Lower leg skin (tissue), 4 donors: ENCODE measurements around the gene TMTC1. TPM values are rescaled to one million over a fixed set of nuclear protein-coding genes. Genes with fewer than 3 reads are reported as not detected.

Source experiments
- DNase-seq, 2 donors: peaks; one replicate each; pipeline ENCODE4 v3.0.0-alpha.2; 2019; ENCODE audit warnings: low spot score in 2 of 2
- H3K4me3 ChIP-seq: fragments of 200-600 bp; sonication (generic); 2 replicates; pipeline ENCODE4 v1.5.1; 2017; ENCODE audit warnings: mild to moderate bottlenecking, low read depth; ENCODE audit not compliant: poor library complexity, severe bottlenecking
- POLR2A ChIP-seq, 2 donors: fragments of 450-650 bp; IDR thresholded peaks; one replicate each; pipeline ENCODE4 v1.6.1; 2016 to 2017; ENCODE audit warnings: antibody characterized with exemption in 2 of 2, mild to moderate bottlenecking in 1 of 2, moderate library complexity in 1 of 2
- WGBS, 2 donors: methylation state at CpG; one replicate each; pipeline ENCODE4 v1.1.5; 2018; 5-methylcytosine and 5-hydroxymethylcytosine counted together
- intact Hi-C: fragments of 100-400 bp; cut with DNase I; formaldehyde crosslinking; loops from one replicate; pipeline ENCODE4 v1.15.0; 2023; ENCODE audit warnings: low total_unique reads
- total RNA-seq, 4 donors: library from RNA; depleted of rRNA; stranded (reverse); fragments of >200 nt; gene quantifications; one replicate each; pipeline ENCODE4 v1.1.0, GENCODE V29; 2016
- TF ChIP-seq, protein P1 (sequence below), 3 donors: fragments of 450-650 bp; IDR thresholded peaks; one replicate each; pipeline ENCODE4 v1.5.1; 2016; ENCODE audit warnings: antibody characterized with exemption in 3 of 3, mild to moderate bottlenecking in 3 of 3, moderate library complexity in 2 of 3

TMTC1 gene
- total RNA-seq, 4 donors from 2014 or later: 14.1 to 38.2 (median 18.5) TPM

- H3K4me3 ChIP-seq: no peak overlapping the region
- intact Hi-C loops: no loop called here
- DNase-seq: no peak
- no peak for TF ChIP-seq POLR2A (IDR thresholded peaks at IDR 0.05)
- TF ChIP-seq, protein P1, sequence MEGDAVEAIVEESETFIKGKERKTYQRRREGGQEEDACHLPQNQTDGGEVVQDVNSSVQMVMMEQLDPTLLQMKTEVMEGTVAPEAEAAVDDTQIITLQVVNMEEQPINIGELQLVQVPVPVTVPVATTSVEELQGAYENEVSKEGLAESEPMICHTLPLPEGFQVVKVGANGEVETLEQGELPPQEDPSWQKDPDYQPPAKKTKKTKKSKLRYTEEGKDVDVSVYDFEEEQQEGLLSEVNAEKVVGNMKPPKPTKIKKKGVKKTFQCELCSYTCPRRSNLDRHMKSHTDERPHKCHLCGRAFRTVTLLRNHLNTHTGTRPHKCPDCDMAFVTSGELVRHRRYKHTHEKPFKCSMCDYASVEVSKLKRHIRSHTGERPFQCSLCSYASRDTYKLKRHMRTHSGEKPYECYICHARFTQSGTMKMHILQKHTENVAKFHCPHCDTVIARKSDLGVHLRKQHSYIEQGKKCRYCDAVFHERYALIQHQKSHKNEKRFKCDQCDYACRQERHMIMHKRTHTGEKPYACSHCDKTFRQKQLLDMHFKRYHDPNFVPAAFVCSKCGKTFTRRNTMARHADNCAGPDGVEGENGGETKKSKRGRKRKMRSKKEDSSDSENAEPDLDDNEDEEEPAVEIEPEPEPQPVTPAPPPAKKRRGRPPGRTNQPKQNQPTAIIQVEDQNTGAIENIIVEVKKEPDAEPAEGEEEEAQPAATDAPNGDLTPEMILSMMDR (IDR thresholded peaks at IDR 0.05): no peak
- WGBS, 2 donors: 94 to 97% methylated on average over 2 of the region's 2 CpGs
These were observed 274.8 kb downstream of the TMTC1 start for GRCh38 chr12:29508949-29509348.

DNA sequence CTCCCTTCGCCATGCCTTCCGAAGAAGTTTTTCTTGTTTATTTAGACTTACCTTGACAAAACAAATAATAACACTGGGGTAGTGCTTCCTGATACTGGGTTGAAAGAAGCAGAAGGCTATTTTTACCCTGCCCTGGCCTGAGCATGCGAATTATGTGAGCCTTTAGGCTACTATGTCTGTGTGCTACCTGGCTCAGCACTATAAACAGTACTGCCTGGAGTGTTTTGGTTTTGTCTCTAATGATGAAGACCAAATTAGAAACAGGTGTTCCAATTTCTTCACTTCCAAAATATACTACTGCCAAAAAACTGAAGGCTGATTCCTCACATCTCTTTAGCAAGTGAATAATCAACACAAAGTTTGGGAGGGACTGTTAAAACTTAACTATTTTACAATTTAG, 278.6 kb downstream of the TMTC1 start:
- H3K4me3 ChIP-seq: no peak overlapping the region
- 62 to 64% methylated on average over 3 of the region's 3 CpGs for WGBS, 2 donors
- intact Hi-C loops: no loop called here
- no peak for DNase-seq
- no peak for TF ChIP-seq POLR2A (IDR thresholded peaks at IDR 0.05)
- TF ChIP-seq, protein P1 (IDR thresholded peaks at IDR 0.05): no peak

GRCh38 chr12:29503283-29503682, 280.5 kb downstream of the TMTC1 start:
- DNase-seq: no peak
- TF ChIP-seq POLR2A (IDR thresholded peaks at IDR 0.05): no peak
- TF ChIP-seq, protein P1 (IDR thresholded peaks at IDR 0.05): no peak
- no peak overlapping the region for H3K4me3 ChIP-seq
- intact Hi-C loops: no loop called here

DNA sequence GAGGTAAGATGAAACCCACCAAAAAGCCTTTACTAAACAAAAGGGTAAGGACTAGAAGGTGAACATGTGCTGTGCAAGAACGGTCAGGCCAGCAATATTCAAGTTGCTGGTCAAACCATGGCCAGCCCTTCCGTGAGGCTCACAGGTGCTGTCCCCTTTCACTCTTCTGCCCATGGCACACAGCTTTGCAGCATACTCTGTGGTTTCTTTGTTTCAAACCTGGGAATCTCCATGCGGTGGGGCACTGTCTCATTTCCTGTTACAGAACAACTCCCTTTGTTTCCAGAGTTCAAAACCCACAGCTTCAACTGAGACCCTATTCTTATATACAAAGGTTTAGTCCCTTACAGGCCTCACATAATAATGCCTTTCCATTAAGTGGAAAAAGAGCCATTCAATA, 284.5 kb downstream of the TMTC1 start:
- no peak for DNase-seq
- H3K4me3 ChIP-seq: no peak overlapping the region
- intact Hi-C loops: no loop called here
- WGBS, 2 donors: 83 to 88% methylated on average over 3 of the region's 3 CpGs
- TF ChIP-seq POLR2A (IDR thresholded peaks at IDR 0.05): no peak
- TF ChIP-seq, protein P1 (IDR thresholded peaks at IDR 0.05): no peak

- intact Hi-C loops: no loop called here
- 91 to 93% methylated on average over 18 of the region's 18 CpGs for WGBS, 2 donors
- no peak for DNase-seq
- no peak within 1 kb of the TSS for H3K4me3 ChIP-seq
- TF ChIP-seq, protein P1 (IDR thresholded peaks at IDR 0.05): no peak
- TF ChIP-seq POLR2A (IDR thresholded peaks at IDR 0.05): no peak
These were observed 286.2 kb downstream of the TMTC1 start, which contains the start of gene OVCH1 for GRCh38 chr12:29497588-29497987. Gene OVCH1 (minus strand): TSS chr12:29497686. CDS start chr12:29497686, 0 bp downstream.

GRCh38 chr12:29492891-29493290, 290.9 kb downstream of the TMTC1 start:
- intact Hi-C loops: no loop called here
- 76 to 79% methylated on average over 6 of the region's 6 CpGs for WGBS, 2 donors
- DNase-seq: no peak
- TF ChIP-seq, protein P1 (IDR thresholded peaks at IDR 0.05): no peak
- no peak for TF ChIP-seq POLR2A (IDR thresholded peaks at IDR 0.05)
- H3K4me3 ChIP-seq: no peak overlapping the region
